SU-DHL-6 (cell line): Measurements from ENCODE around the gene ANO2.

Experiments
- CTCF ChIP-seq: fragments of 200-600 bp; sonication (generic); IDR thresholded peaks from one replicate; pipeline ENCODE4 v1.5.1; 2017; ENCODE audit warnings: antibody characterized with exemption, mild to moderate bottlenecking, low read length, moderate library complexity; ENCODE audit not compliant: insufficient read depth, poor library complexity, severe bottlenecking
- EZH2phosphoT487 ChIP-seq: fragments of 200-600 bp; sonication (generic), shearing (Covaris generic); conservative IDR thresholded peaks from 2 replicates; pipeline ENCODE4 v1.6.1; 2018; ENCODE audit warnings: mild to moderate bottlenecking, antibody characterized with exemption, low read length, moderate library complexity, mixed read lengths

GRCh38 chr12:5592310-5592709 is 352.7 kb downstream of the ANO2 start:
- TF ChIP-seq CTCF: no peak
- TF ChIP-seq EZH2phosphoT487: no peak
